Measurements from ENCODE around the gene LRRC1. TPM values are rescaled to one million over a fixed set of nuclear protein-coding genes. Genes with fewer than 3 reads are reported as not detected.

The LRRC1 gene
- total RNA-seq, 1 donor from 2014 or later: 8.7 TPM

- no peak for DNase-seq (ENCODE audit: extremely low read depth, low read depth, low spot score)
Observed at GRCh38 chr6:53813801-53814200, 19.0 kb downstream of the LRRC1 start.

GRCh38 chr6:53814353-53814752, 19.5 kb downstream of the LRRC1 start:
- no peak for DNase-seq (ENCODE audit: extremely low read depth, low read depth, low spot score)

GRCh38 chr6:53815381-53816119, 20.7 kb downstream of the LRRC1 start:
- no peak for DNase-seq (ENCODE audit: extremely low read depth, low read depth, low spot score)

- DNase-seq (ENCODE audit: extremely low read depth, low read depth, low spot score): no peak
Observed at GRCh38 chr6:53818858-53819609, 24.2 kb downstream of the LRRC1 start.

- no peak for DNase-seq (ENCODE audit: extremely low read depth, low read depth, low spot score)
Observed at GRCh38 chr6:53822401-53823125, 27.8 kb downstream of the LRRC1 start.

- DNase-seq (ENCODE audit: extremely low read depth, low read depth, low spot score): no peak
Observed at GRCh38 chr6:53824714-53825113, 29.9 kb downstream of the LRRC1 start.

GRCh38 chr6:53825532-53826321, 30.9 kb downstream of the LRRC1 start:
- no peak for DNase-seq (ENCODE audit: extremely low read depth, low read depth, low spot score)

- DNase-seq (ENCODE audit: extremely low read depth, low read depth, low spot score): no peak
Observed at GRCh38 chr6:53827531-53827930, 32.7 kb downstream of the LRRC1 start.

GRCh38 chr6:53828215-53828614, 33.4 kb downstream of the LRRC1 start:
- no peak for DNase-seq (ENCODE audit: extremely low read depth, low read depth, low spot score)

GRCh38 chr6:53828966-53829697, 34.3 kb downstream of the LRRC1 start:
- DNase-seq (ENCODE audit: extremely low read depth, low read depth, low spot score): no peak

GRCh38 chr6:53829698-53830221, 35.0 kb downstream of the LRRC1 start:
- DNase-seq (ENCODE audit: extremely low read depth, low read depth, low spot score): no peak

GRCh38 chr6:53830366-53830765, 35.6 kb downstream of the LRRC1 start:
- no peak for DNase-seq (ENCODE audit: extremely low read depth, low read depth, low spot score)

- DNase-seq (ENCODE audit: extremely low read depth, low read depth, low spot score): no peak
Observed at GRCh38 chr6:53831081-53831869, 36.5 kb downstream of the LRRC1 start.

- DNase-seq (ENCODE audit: extremely low read depth, low read depth, low spot score): no peak
Observed at GRCh38 chr6:53831936-53832660, 37.3 kb downstream of the LRRC1 start.

- no peak for DNase-seq (ENCODE audit: extremely low read depth, low read depth, low spot score)
Observed at GRCh38 chr6:53833155-53833554, 38.4 kb downstream of the LRRC1 start.

- no peak for DNase-seq (ENCODE audit: extremely low read depth, low read depth, low spot score)
Observed at GRCh38 chr6:53834132-53834531, 39.3 kb downstream of the LRRC1 start.

- DNase-seq (ENCODE audit: extremely low read depth, low read depth, low spot score): no peak
Observed at GRCh38 chr6:53837865-53838769, 43.3 kb downstream of the LRRC1 start.

All from glomerular endothelial cell (primary cell).